Psoas muscle (tissue), 8 donors: ENCODE measurements around the gene ATP8A2. TPM values are rescaled to one million over a fixed set of nuclear protein-coding genes. Genes with fewer than 3 reads are reported as not detected.

Experiments
- ATAC-seq, 4 donors: fragments of 200-7000 bp; cut with Tn5 transposase; one replicate each; pipeline ENCODE4 v1.9.1; 2020; ENCODE audit warnings: moderate library complexity in 3 of 4, mild to moderate bottlenecking in 2 of 4
- DNase-seq, 2 donors: peaks; one replicate each; pipeline ENCODE4 v3.0.0-alpha.2; 2020
- H3K27ac ChIP-seq: fragments of 200-600 bp; one replicate; pipeline ENCODE4 v1.8.0; 2022
- H3K27me3 ChIP-seq, 3 donors: fragments of 200-600 bp in 1 of 3; one replicate each; pipeline versions ENCODE4 v1.6.1 to v1.8.0; 2013 to 2022; ENCODE audit warnings: low read length in 2 of 3, mild to moderate bottlenecking in 2 of 3, moderate library complexity in 1 of 3; ENCODE audit not compliant: insufficient read depth in 3 of 3
- H3K36me3 ChIP-seq, 2 donors: fragments of 200-600 bp in 1 of 2; one replicate each; pipeline versions ENCODE4 v1.6.1 to v1.8.0; 2013 to 2022; ENCODE audit warnings: low read depth in 1 of 2, mild to moderate bottlenecking in 1 of 2, moderate library complexity in 1 of 2; ENCODE audit not compliant: insufficient read depth in 1 of 2
- H3K4me1 ChIP-seq: fragments of 200-600 bp; one replicate; pipeline ENCODE4 v1.8.0; 2022
- H3K4me3 ChIP-seq: fragments of 200-600 bp; one replicate; pipeline ENCODE4 v1.8.0; 2022; ENCODE audit warnings: mild to moderate bottlenecking
- H3K9me3 ChIP-seq: fragments of 200-600 bp; one replicate; pipeline ENCODE4 v1.8.0; 2022
- CTCF ChIP-seq: fragments of 200-600 bp; IDR thresholded peaks from one replicate; pipeline ENCODE4 v1.8.0; 2022; ENCODE audit warnings: antibody characterized with exemption
- WGBS, 3 donors: extraction: QIAGEN DNeasy Blood & Tissue Kit; methylation state at CpG; one replicate each; pipeline versions ENCODE4 v1.1.6 to v1.1.7; 2013; 5-methylcytosine and 5-hydroxymethylcytosine counted together
- intact Hi-C, 2 donors: fragments of 100-400 bp; cut with DNase I; formaldehyde crosslinking; loops; one replicate each; pipeline versions ENCODE4 v1.11.0 to v1.14.2; 2022
- polyA plus RNA-seq, 3 donors: library from polyadenylated mRNA; stranded (reverse); fragments of 200-250 nt; gene quantifications; one replicate each; pipeline ENCODE4 v1.2.3, GENCODE V29; 2013
- total RNA-seq, 4 donors: library from RNA; stranded (reverse); fragmentation: NEBNext Ultra II Directional in 2 of 4; extraction: Animal tissue kit (Norgen Biotek cat#: 25700) in 2 of 4; gene quantifications; one replicate each; pipeline versions ENCODE4 v1.2.1 to v1.2.4, GENCODE V29; 2021 to 2023
- donor health status: healthy with polysubstance abuse.
- donor health status: DM: no; HTN: no; CAD: no; lungs with moderate emphysema.
- donor health status: Bipolar disorder and iron deficiency.
- donor health status: healthy.
- donor health status: DM: yes; HTN: yes; CAD: no.
- donor health status: DM: no; HTN: no; CAD: no.
- donor health status: DM: no; HTN: no; CAD: no.
- donor health status: DM: yes; HTN: yes; CAD: no.

ATP8A2 gene
- total and polyA plus RNA-seq, 7 donors = 0.02 to 0.22 (median 0.04) TPM; not detected in 2

- no peaks in the 10 kb centered on the region for H3K27me3 ChIP-seq
- ATAC-seq = no peak
- no peak overlapping the region for H3K27ac ChIP-seq
- H3K36me3 ChIP-seq = no peaks in the 10 kb centered on the region
- no peaks in the 10 kb centered on the region for H3K4me1 ChIP-seq
- DNase-seq = no peak
- TF ChIP-seq CTCF = no peak
- 89 to 94% (median 93%) methylated on average over 4 of the region's 4 CpGs for WGBS, 3 donors
- no peak overlapping the region for H3K4me3 ChIP-seq
- intact Hi-C loops = no loop called here
- H3K9me3 ChIP-seq = no peaks in the 10 kb centered on the region
These were observed 486.1 kb downstream of the ATP8A2 start for GRCh38 chr13:25857830-25858229.

- no peaks in the 10 kb centered on the region for H3K4me1 ChIP-seq
- 60 to 64% (median 64%) methylated on average over 3 of the region's 3 CpGs for WGBS, 3 donors
- H3K27ac ChIP-seq = no peak overlapping the region
- no peak overlapping the region for H3K4me3 ChIP-seq
- intact Hi-C loops = no loop called here
- H3K9me3 ChIP-seq = no peaks in the 10 kb centered on the region
- no peak for DNase-seq
- ATAC-seq = no peak
- no peaks in the 10 kb centered on the region for H3K36me3 ChIP-seq
- no peaks in the 10 kb centered on the region for H3K27me3 ChIP-seq
- no peak for TF ChIP-seq CTCF
These were observed 487.8 kb downstream of the ATP8A2 start for GRCh38 chr13:25859528-25859927.

- 74 to 80% (median 74%) methylated on average over 1 of the region's 1 CpG for WGBS, 3 donors
- no peak for DNase-seq
- no peak for ATAC-seq
- Histone ChIP-seq H3K4me1 (no peaks in the 10 kb centered on the region), H3K9me3 (no peaks in the 10 kb centered on the region), H3K4me3 (no peak overlapping the region), H3K27ac (no peak overlapping the region), H3K27me3 (no peaks in the 10 kb centered on the region), H3K36me3 (no peaks in the 10 kb centered on the region)
- no peak for TF ChIP-seq CTCF
- intact Hi-C loops = loop anchor here in 1 of 2 donors (10.0 kb wide), 1 partner anchor 285 kb away; no protein-coding TSS in a partner anchor
These were observed 488.5 kb downstream of the ATP8A2 start for GRCh38 chr13:25860265-25860664.

- Histone ChIP-seq H3K36me3 (no peaks in the 10 kb centered on the region), H3K9me3 (no peaks in the 10 kb centered on the region), H3K4me1 (no peaks in the 10 kb centered on the region), H3K27me3 (no peaks in the 10 kb centered on the region), H3K4me3 (no peak overlapping the region), H3K27ac (no peak overlapping the region)
- DNase-seq (no peak), ATAC-seq (no peak)
- 91 to 97% (median 93%) methylated on average over 3 of the region's 3 CpGs for WGBS, 3 donors
- no peak for TF ChIP-seq CTCF
- intact Hi-C loops = loop anchor here in 1 of 2 donors (10.0 kb wide), 1 partner anchor 286 kb away; no protein-coding TSS in a partner anchor
These were observed 489.1 kb downstream of the ATP8A2 start for GRCh38 chr13:25860862-25861261.

- ATAC-seq (no peak), DNase-seq (no peak)
- TF ChIP-seq CTCF = no peak
- Histone ChIP-seq H3K27me3 (no peaks in the 10 kb centered on the region), H3K4me1 (no peaks in the 10 kb centered on the region), H3K9me3 (no peaks in the 10 kb centered on the region), H3K27ac (no peak overlapping the region), H3K4me3 (no peak overlapping the region), H3K36me3 (no peaks in the 10 kb centered on the region)
- intact Hi-C loops = loop anchor here in 1 of 2 donors (10.0 kb wide), 1 partner anchor 287 kb away; no protein-coding TSS in a partner anchor
- 57 to 78% (median 76%) methylated on average over 4 of the region's 4 CpGs for WGBS, 3 donors
These were observed 490.4 kb downstream of the ATP8A2 start for GRCh38 chr13:25862156-25862555.
